ENCODE results near the gene PRPSAP2.

- no peak for TF ChIP-seq CTCF (IDR thresholded peaks at IDR 0.05)
- no peak for TF ChIP-seq EP300 (IDR thresholded peaks at IDR 0.05)
- no peak for TF ChIP-seq POLR2A (IDR thresholded peaks at IDR 0.05; ENCODE audit: low read depth)
- no peak for TF ChIP-seq POLR2AphosphoS5 (IDR thresholded peaks at IDR 0.05)
These were observed 98.7 kb downstream of the PRPSAP2 start for GRCh38 chr17:18956581-18956980.
